Liver (tissue), 9 donors: ENCODE results near the gene CAMK1D. TPM values are rescaled to one million over a fixed set of nuclear protein-coding genes. Genes with fewer than 3 reads are reported as not detected.

Experiments used
- DNase-seq: peaks from one replicate; pipeline ENCODE4 v3.0.0-alpha.2; 2017; ENCODE audit warnings: low spot score
- H3K27ac ChIP-seq, 2 donors: one replicate each; pipeline ENCODE4 v1.7.0; 2013; ENCODE audit warnings: inconsistent platforms in 2 of 2, low read length in 2 of 2, control low read depth in 1 of 2, low read depth in 1 of 2, mild to moderate bottlenecking in 1 of 2
- H3K27me3 ChIP-seq, 4 donors: one replicate each; pipeline versions ENCODE4 v1.6.1 to v1.7.0; 2013; ENCODE audit warnings: low read length in 3 of 4, inconsistent platforms in 1 of 4, mild to moderate bottlenecking in 1 of 4, moderate library complexity in 1 of 4; ENCODE audit not compliant: control insufficient read depth in 4 of 4, insufficient read depth in 4 of 4
- H3K36me3 ChIP-seq, 4 donors: one replicate each; pipeline versions ENCODE4 v1.6.1 to v1.7.0; 2013; ENCODE audit warnings: low read length in 3 of 4, mild to moderate bottlenecking in 3 of 4, low read depth in 1 of 4, moderate library complexity in 1 of 4; ENCODE audit not compliant: control insufficient read depth in 4 of 4, insufficient read depth in 3 of 4
- H3K4me1 ChIP-seq, 4 donors: one replicate each; pipeline versions ENCODE4 v1.6.1 to v1.7.0; 2013; ENCODE audit warnings: low read length in 3 of 4, mild to moderate bottlenecking in 3 of 4, moderate library complexity in 1 of 4; ENCODE audit not compliant: control insufficient read depth in 4 of 4, insufficient read depth in 4 of 4
- H3K4me3 ChIP-seq, 3 donors: one replicate each; pipeline versions ENCODE4 v1.6.1 to v1.7.0; 2013; ENCODE audit warnings: low read length in 3 of 3, control low read depth in 1 of 3, low read depth in 1 of 3, mild to moderate bottlenecking in 1 of 3
- H3K9ac ChIP-seq, 2 donors: one replicate each; pipeline ENCODE4 v1.7.0; 2013; ENCODE audit warnings: low read length in 2 of 2, mild to moderate bottlenecking in 2 of 2, moderate library complexity in 2 of 2, control low read depth in 1 of 2, low read depth in 1 of 2
- H3K9me3 ChIP-seq, 4 donors: one replicate each; pipeline versions ENCODE4 v1.6.1 to v1.7.0; 2013; ENCODE audit warnings: low read length in 3 of 4; ENCODE audit not compliant: control insufficient read depth in 4 of 4
- ATF3 ChIP-seq: IDR thresholded peaks from 2 replicates; pipeline ENCODE4 v1.6.1; 2016; ENCODE audit warnings: antibody characterized with exemption
- EGR1 ChIP-seq, 2 donors: IDR thresholded peaks; 2 replicates each; pipeline ENCODE4 v1.6.1; 2016 to 2018; ENCODE audit warnings: antibody characterized with exemption in 2 of 2, low read depth in 2 of 2
- FOXA1 ChIP-seq: IDR thresholded peaks from 2 replicates; pipeline ENCODE4 v1.6.1; 2016; ENCODE audit warnings: antibody characterized with exemption
- FOXA2 ChIP-seq: IDR thresholded peaks from 2 replicates; pipeline ENCODE4 v1.6.1; 2016; ENCODE audit warnings: antibody characterized with exemption
- GABPA ChIP-seq, 2 donors: IDR thresholded peaks in 1 of 2; conservative IDR thresholded peaks in 1 of 2; 2 replicates each; pipeline ENCODE4 v1.6.1; 2016; ENCODE audit warnings: antibody characterized with exemption in 2 of 2, mild to moderate bottlenecking in 1 of 2, moderate library complexity in 1 of 2
- HNF4A ChIP-seq, 2 donors: conservative IDR thresholded peaks; 2 replicates each; pipeline ENCODE4 v1.6.1; 2016; ENCODE audit warnings: antibody characterized with exemption in 2 of 2, mild to moderate bottlenecking in 2 of 2
- HNF4G ChIP-seq: IDR thresholded peaks from 2 replicates; pipeline ENCODE4 v1.6.1; 2016; ENCODE audit warnings: antibody characterized with exemption
- JUND ChIP-seq, 2 donors: IDR thresholded peaks; 2 replicates each; pipeline ENCODE4 v1.6.1; 2016; ENCODE audit warnings: antibody characterized with exemption in 2 of 2
- MAX ChIP-seq: IDR thresholded peaks from 2 replicates; pipeline ENCODE4 v1.6.1; 2016; ENCODE audit warnings: antibody characterized with exemption
- NR2F2 ChIP-seq: IDR thresholded peaks from 2 replicates; pipeline ENCODE4 v1.6.1; 2016; ENCODE audit warnings: antibody characterized with exemption
- RAD21 ChIP-seq, 2 donors: IDR thresholded peaks; 2 replicates each; pipeline ENCODE4 v1.6.1; 2016; ENCODE audit warnings: antibody characterized with exemption in 2 of 2, mild to moderate bottlenecking in 2 of 2
- RXRA ChIP-seq, 2 donors: IDR thresholded peaks; 2 replicates each; pipeline ENCODE4 v1.6.1; 2017 to 2018; ENCODE audit warnings: antibody characterized with exemption in 2 of 2, mild to moderate bottlenecking in 1 of 2
- SP1 ChIP-seq: IDR thresholded peaks from 2 replicates; pipeline ENCODE4 v1.6.1; 2018; ENCODE audit warnings: antibody characterized with exemption, mild to moderate bottlenecking
- TAF1 ChIP-seq: conservative IDR thresholded peaks from 2 replicates; pipeline ENCODE4 v1.6.1; 2016; ENCODE audit warnings: antibody characterized with exemption, mild to moderate bottlenecking
- YY1 ChIP-seq: IDR thresholded peaks from 2 replicates; pipeline ENCODE4 v1.6.1; 2016; ENCODE audit warnings: antibody characterized with exemption, mild to moderate bottlenecking
- WGBS: extraction: QIAGEN DNeasy Blood & Tissue Kit; methylation state at CpG from one replicate; pipeline ENCODE4 v1.1.7; 2013; 5-methylcytosine and 5-hydroxymethylcytosine counted together
- polyA plus RNA-seq, 2 donors: library from polyadenylated mRNA; stranded (reverse) in 1 of 2; unstranded in 1 of 2; fragments of 200-250 nt in 1 of 2; fragments of >200 nt in 1 of 2; fragmentation: Nextera tagmentation in 1 of 2; extraction: Ambion mirVana in 1 of 2; gene quantifications; one replicate each; pipeline versions ENCODE4 v1.2.1 to v1.2.3, GENCODE V29; 2013 to 2015
- total RNA-seq, 2 donors: library from RNA; depleted of rRNA; stranded (reverse); fragments of >200 nt; gene quantifications; one replicate each; pipeline ENCODE4 v1.2.3, GENCODE V29; 2014
- TF ChIP-seq, protein P1 (sequence below): IDR thresholded peaks from 2 replicates; pipeline ENCODE4 v1.6.1; 2016; ENCODE audit warnings: antibody characterized with exemption, mild to moderate bottlenecking
- TF ChIP-seq, protein P2 (sequence below): fragments of 150-350 bp; IDR thresholded peaks from 2 replicates; pipeline ENCODE4 v1.5.1; 2017; ENCODE audit warnings: improper control_type of control experiment, low read depth, low read length; ENCODE audit not compliant: missing input control
- TF ChIP-seq, protein P3 (sequence below): IDR thresholded peaks from 2 replicates; pipeline ENCODE4 v1.6.1; 2016; ENCODE audit warnings: antibody characterized with exemption
- donor health status: healthy.
- donor health status: healthy.
- donor health status: healthy.
- donor health status: healthy.
- donor health status: healthy.

Gene CAMK1D
- total and polyA plus RNA-seq, 4 donors = 2.7 to 10.1 (median 4.2) TPM

- no peak for DNase-seq
- Histone ChIP-seq H3K27me3 (no peaks in the 10 kb centered on the region), H3K36me3 (no peaks in the 10 kb centered on the region), H3K4me3 (no peak overlapping the region), H3K4me1 (peaks cover 0 to 12% (median 9%) of the 10 kb centered on the region in 4 donors), H3K9ac (no peak overlapping the region), H3K9me3 (no peaks in the 10 kb centered on the region), H3K27ac (no peak overlapping the region)
- TF ChIP-seq NR2F2 (no peak), HNF4A (conservative IDR thresholded peaks at IDR 0.05) (no peak), YY1 (no peak), EGR1 (IDR thresholded peaks at IDR 0.05; ENCODE audit: low read depth in 2 of 2) (no peak), RXRA (IDR thresholded peaks at IDR 0.05) (no peak), ATF3 (no peak), HNF4G (no peak), FOXA1 (no peak), TAF1 (no peak), FOXA2 (no peak), JUND (IDR thresholded peaks at IDR 0.05) (no peak), SP1 (no peak), MAX (no peak), RAD21 (IDR thresholded peaks at IDR 0.05) (no peak), GABPA (IDR thresholded peaks at IDR 0.05 in 1 of 2, conservative IDR thresholded peaks at IDR 0.05 in 1 of 2) (no peak)
- TF ChIP-seq, protein P1, sequence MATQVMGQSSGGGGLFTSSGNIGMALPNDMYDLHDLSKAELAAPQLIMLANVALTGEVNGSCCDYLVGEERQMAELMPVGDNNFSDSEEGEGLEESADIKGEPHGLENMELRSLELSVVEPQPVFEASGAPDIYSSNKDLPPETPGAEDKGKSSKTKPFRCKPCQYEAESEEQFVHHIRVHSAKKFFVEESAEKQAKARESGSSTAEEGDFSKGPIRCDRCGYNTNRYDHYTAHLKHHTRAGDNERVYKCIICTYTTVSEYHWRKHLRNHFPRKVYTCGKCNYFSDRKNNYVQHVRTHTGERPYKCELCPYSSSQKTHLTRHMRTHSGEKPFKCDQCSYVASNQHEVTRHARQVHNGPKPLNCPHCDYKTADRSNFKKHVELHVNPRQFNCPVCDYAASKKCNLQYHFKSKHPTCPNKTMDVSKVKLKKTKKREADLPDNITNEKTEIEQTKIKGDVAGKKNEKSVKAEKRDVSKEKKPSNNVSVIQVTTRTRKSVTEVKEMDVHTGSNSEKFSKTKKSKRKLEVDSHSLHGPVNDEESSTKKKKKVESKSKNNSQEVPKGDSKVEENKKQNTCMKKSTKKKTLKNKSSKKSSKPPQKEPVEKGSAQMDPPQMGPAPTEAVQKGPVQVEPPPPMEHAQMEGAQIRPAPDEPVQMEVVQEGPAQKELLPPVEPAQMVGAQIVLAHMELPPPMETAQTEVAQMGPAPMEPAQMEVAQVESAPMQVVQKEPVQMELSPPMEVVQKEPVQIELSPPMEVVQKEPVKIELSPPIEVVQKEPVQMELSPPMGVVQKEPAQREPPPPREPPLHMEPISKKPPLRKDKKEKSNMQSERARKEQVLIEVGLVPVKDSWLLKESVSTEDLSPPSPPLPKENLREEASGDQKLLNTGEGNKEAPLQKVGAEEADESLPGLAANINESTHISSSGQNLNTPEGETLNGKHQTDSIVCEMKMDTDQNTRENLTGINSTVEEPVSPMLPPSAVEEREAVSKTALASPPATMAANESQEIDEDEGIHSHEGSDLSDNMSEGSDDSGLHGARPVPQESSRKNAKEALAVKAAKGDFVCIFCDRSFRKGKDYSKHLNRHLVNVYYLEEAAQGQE = no peak
- TF ChIP-seq, protein P2, sequence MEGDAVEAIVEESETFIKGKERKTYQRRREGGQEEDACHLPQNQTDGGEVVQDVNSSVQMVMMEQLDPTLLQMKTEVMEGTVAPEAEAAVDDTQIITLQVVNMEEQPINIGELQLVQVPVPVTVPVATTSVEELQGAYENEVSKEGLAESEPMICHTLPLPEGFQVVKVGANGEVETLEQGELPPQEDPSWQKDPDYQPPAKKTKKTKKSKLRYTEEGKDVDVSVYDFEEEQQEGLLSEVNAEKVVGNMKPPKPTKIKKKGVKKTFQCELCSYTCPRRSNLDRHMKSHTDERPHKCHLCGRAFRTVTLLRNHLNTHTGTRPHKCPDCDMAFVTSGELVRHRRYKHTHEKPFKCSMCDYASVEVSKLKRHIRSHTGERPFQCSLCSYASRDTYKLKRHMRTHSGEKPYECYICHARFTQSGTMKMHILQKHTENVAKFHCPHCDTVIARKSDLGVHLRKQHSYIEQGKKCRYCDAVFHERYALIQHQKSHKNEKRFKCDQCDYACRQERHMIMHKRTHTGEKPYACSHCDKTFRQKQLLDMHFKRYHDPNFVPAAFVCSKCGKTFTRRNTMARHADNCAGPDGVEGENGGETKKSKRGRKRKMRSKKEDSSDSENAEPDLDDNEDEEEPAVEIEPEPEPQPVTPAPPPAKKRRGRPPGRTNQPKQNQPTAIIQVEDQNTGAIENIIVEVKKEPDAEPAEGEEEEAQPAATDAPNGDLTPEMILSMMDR = no peak
- TF ChIP-seq, protein P3, sequence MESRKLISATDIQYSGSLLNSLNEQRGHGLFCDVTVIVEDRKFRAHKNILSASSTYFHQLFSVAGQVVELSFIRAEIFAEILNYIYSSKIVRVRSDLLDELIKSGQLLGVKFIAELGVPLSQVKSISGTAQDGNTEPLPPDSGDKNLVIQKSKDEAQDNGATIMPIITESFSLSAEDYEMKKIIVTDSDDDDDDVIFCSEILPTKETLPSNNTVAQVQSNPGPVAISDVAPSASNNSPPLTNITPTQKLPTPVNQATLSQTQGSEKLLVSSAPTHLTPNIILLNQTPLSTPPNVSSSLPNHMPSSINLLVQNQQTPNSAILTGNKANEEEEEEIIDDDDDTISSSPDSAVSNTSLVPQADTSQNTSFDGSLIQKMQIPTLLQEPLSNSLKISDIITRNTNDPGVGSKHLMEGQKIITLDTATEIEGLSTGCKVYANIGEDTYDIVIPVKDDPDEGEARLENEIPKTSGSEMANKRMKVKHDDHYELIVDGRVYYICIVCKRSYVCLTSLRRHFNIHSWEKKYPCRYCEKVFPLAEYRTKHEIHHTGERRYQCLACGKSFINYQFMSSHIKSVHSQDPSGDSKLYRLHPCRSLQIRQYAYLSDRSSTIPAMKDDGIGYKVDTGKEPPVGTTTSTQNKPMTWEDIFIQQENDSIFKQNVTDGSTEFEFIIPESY = no peak
- 97% methylated on average over 5 of the region's 5 CpGs for WGBS
Observed at GRCh38 chr10:12583891-12584595, 234.7 kb downstream of the CAMK1D start.
